ENCODE data around the gene SUPT5H.

SUPT5H gene

DNA sequence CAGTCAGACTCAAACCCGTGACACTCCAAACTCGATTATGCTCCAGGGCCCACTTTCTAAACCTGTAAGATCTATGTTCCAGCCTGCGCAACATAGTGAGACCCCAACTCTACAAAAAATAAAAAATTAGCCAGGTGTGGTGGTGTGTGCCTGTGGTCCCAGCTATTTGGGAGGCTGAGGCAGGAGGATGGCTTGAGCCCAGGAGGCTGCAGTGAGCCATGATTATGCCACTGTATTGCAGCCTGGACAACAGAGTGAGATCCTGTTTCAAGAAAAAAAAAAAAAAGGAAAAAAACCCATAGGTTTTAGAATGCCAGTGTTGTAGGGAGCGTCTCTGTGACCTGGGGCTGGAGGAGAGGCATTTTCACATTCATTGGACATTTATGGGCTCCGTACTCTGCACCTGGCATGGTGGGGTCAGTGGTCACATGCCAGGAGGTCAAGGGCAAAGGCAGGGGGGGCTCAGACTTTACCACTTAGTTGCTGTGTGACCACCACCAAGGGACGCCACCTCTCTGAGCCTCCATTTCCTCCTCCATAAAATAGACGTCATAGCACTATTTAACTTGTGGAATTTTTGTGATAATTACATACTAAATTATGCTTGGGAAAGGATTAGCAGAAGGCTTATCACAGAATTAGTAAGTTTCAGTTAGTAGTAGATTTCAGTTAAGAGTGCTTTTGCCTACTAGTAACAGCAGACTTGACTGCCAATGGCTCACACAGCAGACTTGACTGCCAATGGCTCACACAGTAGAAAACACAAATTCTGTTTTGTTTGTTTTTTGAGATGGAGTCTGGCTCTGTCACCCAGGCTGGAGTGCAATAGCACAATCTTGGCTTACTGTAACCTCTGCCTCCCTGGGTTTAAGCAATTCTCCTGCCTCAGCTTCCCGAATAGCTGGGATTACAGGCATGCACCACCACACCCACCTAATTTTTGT lies 75.4 kb downstream of the SUPT5H start:
- DNase-seq (ENCODE audit: low read depth, low spot score), result no peak

DNA sequence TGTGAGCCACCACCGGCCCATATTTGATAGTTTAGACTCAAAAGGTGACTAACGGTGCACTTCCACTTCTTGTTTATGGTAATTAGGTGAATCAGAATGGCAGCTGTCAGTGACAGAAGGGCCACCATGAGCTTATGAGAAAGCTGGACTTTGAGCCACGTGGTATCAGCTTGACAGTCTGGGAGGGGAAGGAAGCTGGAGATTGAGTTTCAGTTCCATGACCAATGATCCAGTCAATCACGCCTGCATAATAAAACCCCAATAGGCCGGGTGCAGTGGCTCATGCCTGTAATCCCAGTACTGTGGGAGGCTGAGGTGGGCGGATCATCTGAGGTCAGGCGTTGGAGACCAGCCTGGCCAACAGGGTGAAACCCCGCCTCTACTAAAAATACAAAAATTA lies 79.1 kb downstream of the SUPT5H start:
- DNase-seq (ENCODE audit: low read depth, low spot score), result no peak

DNA sequence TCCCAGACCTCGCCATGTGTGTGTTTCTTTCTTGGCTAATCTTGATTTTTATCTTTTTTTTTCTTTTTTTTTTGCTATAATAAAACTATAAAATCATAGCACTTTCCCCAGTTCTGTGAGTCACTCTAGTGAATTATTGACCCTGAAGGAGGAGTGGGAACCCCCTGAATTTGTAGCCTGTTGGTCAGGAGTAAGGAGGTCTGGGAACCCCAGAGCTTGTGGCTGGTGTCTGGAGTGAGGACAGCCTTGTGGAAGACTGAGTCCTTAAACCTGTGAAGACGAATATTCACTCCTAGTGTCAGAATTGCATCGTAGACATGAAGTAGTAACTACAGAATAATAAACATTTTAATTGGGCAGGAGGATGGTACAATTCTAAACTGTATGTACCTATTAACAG lies 79.8 kb downstream of the SUPT5H start:
- no peak for DNase-seq (ENCODE audit: low read depth, low spot score)
